Kidney (tissue), 14 donors: ENCODE data around the gene LDLRAD4. TPM values are rescaled to one million over a fixed set of nuclear protein-coding genes. Genes with fewer than 3 reads are reported as not detected.

Experiments used
- DNase-seq, 5 donors: peaks; one replicate each; pipeline ENCODE4 v3.0.0-alpha.2; 2013 to 2020
- FAIRE-seq: peaks from 2 replicates; lab custom pipeline; 2012; peaks lifted over from hg19 to GRCh38; lab: Jason Lieb, UNC
- H3K27ac ChIP-seq, 2 donors: one replicate each; pipeline ENCODE4 v1.7.0; 2013; ENCODE audit warnings: low read depth in 2 of 2, low read length in 2 of 2, inconsistent platforms in 1 of 2
- H3K27me3 ChIP-seq: one replicate; pipeline ENCODE4 v1.7.1; 2013; ENCODE audit warnings: low read length, inconsistent platforms; ENCODE audit not compliant: control insufficient read depth, insufficient read depth
- H3K36me3 ChIP-seq, 3 donors: one replicate each; pipeline versions ENCODE4 v1.7.0 to v1.7.1; 2013; ENCODE audit warnings: low read length in 3 of 3, control low read depth in 1 of 3, inconsistent platforms in 1 of 3; ENCODE audit not compliant: insufficient read depth in 3 of 3, control insufficient read depth in 2 of 3
- H3K4me1 ChIP-seq, 3 donors: one replicate each; pipeline versions ENCODE4 v1.7.0 to v1.7.1; 2013; ENCODE audit warnings: low read length in 3 of 3, inconsistent platforms in 1 of 3, low read depth in 1 of 3; ENCODE audit not compliant: control insufficient read depth in 2 of 3, insufficient read depth in 2 of 3
- H3K4me3 ChIP-seq, 3 donors: one replicate each; pipeline versions ENCODE4 v1.7.0 to v1.8.1; 2013; ENCODE audit warnings: low read length in 3 of 3, control low read depth in 1 of 3, inconsistent platforms in 1 of 3
- H3K9ac ChIP-seq, 3 donors: one replicate each; pipeline versions ENCODE4 v1.7.0 to v1.7.1; 2013; ENCODE audit warnings: low read length in 3 of 3, control low read depth in 1 of 3, inconsistent platforms in 1 of 3
- H3K9me3 ChIP-seq, 3 donors: one replicate each; pipeline versions ENCODE4 v1.7.0 to v1.7.1; 2013; ENCODE audit warnings: low read length in 3 of 3, control low read depth in 1 of 3, inconsistent platforms in 1 of 3; ENCODE audit not compliant: control insufficient read depth in 2 of 3, insufficient read depth in 1 of 3
- intact Hi-C: fragments of 100-400 bp; cut with DNase I; formaldehyde crosslinking; loops from one replicate; pipeline ENCODE4 v1.11.1; 2022
- polyA plus RNA-seq: library from polyadenylated mRNA; stranded (reverse); fragments of 350-450 nt; fragmentation: Illumina TruSeq; extraction: RNeasy Lipid Tissue Mini Kit (QIAGEN cat#74804); gene quantifications from one replicate; pipeline ENCODE4 v1.2.3, GENCODE V29; 2014; ENCODE audit warnings: low read depth, low replicate concordance; ENCODE audit not compliant: insufficient read depth
- total RNA-seq: library from RNA; stranded (reverse); fragmentation: NEBNext Ultra II Directional; extraction: Animal tissue kit (Norgen Biotek cat#: 25700); gene quantifications from one replicate; pipeline ENCODE4 v1.2.1, GENCODE V29; 2021
- TF ChIP-seq, protein P1 (sequence below): IDR thresholded peaks from 3 replicates; pipeline ENCODE4 v1.5.1; 2012; ENCODE audit warnings: mild to moderate bottlenecking, moderate library complexity, borderline replicate concordance; ENCODE audit not compliant: insufficient read depth; ENCODE audit errors: extremely low read depth
- donor health status: control.
- donor health status: control.
- donor health status: control.
- donor health status: control.
- donor health status: control.
- donor health status: DM: yes; HTN: yes; CAD: no.
- donor health status: Normal renal cell carcinoma (clear cell type).

The LDLRAD4 gene
- total and polyA plus RNA-seq, 2 donors from 2014 or later = 2.3 to 42.3 TPM

DNA sequence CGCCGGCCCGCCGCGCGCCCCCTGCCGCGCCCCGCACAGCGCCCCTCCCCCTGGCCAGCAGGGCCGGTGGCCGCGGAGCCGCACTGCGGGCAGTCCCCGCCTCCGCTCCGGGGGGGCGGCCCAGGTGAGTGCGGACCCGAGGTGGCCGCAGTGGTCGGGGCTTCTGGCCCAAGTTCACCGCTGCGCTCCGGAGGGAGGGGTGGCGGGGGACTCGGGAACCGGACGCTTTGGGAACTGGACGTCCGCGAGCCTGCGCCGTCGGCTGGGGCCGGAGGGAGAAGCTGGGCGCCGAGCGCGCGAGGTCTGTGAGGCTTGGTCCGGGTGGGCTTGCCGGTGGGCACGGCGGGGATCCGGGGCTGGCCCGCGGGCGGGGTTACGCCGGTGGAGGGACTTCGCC is 591 bp upstream of the LDLRAD4 start:
- peak in 4 of 5 donors; percentile 56 to 85 (median 65) for DNase-seq
- peaks cover 0 to 25% (median 18%) of the 10 kb centered on the region in 3 donors for H3K4me1 ChIP-seq

DNA sequence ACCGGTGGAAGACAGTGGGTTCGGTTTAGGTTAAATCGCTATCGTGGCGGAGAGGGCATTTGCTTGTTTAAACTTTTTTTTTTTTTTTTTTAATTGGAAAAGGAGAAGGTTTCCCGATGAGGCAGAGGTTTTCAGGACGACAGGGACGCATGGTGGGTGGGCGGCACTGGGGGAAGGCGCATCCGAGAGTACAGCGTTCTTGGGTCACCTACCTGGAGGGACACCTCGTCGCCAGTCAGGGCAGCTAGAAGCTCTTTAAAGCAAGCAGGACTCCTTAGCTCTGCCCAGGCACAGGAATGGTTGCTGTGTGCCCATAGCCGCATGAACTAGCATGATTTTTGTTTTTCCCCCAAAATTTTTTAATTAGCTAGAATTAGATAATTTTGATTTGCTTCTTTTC is 437 bp downstream of the LDLRAD4 start:
- Histone ChIP-seq H3K36me3 (no peaks in the 10 kb centered on the region), H3K27me3 (no peaks in the 10 kb centered on the region), H3K9ac (peak overlapping the region in 2 of 3 donors; percentile 48 to 69), H3K4me1 (peaks cover 0 to 36% (median 28%) of the 10 kb centered on the region in 3 donors), H3K4me3 (peak overlapping the region; percentile 5 to 65 (median 64)), H3K9me3 (no peaks in the 10 kb centered on the region), H3K27ac (peak overlapping the region; percentile 73 to 77)
- FAIRE-seq (no peak), DNase-seq (no peak)
- intact Hi-C loops = loop anchor here (10.0 kb wide), 1 partner anchor 316 kb away; no protein-coding TSS in a partner anchor
- TF ChIP-seq, protein P1, sequence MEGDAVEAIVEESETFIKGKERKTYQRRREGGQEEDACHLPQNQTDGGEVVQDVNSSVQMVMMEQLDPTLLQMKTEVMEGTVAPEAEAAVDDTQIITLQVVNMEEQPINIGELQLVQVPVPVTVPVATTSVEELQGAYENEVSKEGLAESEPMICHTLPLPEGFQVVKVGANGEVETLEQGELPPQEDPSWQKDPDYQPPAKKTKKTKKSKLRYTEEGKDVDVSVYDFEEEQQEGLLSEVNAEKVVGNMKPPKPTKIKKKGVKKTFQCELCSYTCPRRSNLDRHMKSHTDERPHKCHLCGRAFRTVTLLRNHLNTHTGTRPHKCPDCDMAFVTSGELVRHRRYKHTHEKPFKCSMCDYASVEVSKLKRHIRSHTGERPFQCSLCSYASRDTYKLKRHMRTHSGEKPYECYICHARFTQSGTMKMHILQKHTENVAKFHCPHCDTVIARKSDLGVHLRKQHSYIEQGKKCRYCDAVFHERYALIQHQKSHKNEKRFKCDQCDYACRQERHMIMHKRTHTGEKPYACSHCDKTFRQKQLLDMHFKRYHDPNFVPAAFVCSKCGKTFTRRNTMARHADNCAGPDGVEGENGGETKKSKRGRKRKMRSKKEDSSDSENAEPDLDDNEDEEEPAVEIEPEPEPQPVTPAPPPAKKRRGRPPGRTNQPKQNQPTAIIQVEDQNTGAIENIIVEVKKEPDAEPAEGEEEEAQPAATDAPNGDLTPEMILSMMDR = no peak

More for the DNA sequence above, 591 bp upstream of the LDLRAD4 start:
- Histone ChIP-seq H3K27me3 (no peaks in the 10 kb centered on the region), H3K9me3 (no peaks in the 10 kb centered on the region), H3K27ac (peak overlapping the region; percentile 73 to 77), H3K9ac (peak overlapping the region in 1 of 3 donors; percentile 42), H3K36me3 (no peaks in the 10 kb centered on the region), H3K4me3 (peak overlapping the region; percentile 11 to 64 (median 34))
- no peak for FAIRE-seq
- TF ChIP-seq, protein P1 = no peak
- intact Hi-C loops = loop anchor here (10.0 kb wide), 1 partner anchor 317 kb away; no protein-coding TSS in a partner anchor

DNA sequence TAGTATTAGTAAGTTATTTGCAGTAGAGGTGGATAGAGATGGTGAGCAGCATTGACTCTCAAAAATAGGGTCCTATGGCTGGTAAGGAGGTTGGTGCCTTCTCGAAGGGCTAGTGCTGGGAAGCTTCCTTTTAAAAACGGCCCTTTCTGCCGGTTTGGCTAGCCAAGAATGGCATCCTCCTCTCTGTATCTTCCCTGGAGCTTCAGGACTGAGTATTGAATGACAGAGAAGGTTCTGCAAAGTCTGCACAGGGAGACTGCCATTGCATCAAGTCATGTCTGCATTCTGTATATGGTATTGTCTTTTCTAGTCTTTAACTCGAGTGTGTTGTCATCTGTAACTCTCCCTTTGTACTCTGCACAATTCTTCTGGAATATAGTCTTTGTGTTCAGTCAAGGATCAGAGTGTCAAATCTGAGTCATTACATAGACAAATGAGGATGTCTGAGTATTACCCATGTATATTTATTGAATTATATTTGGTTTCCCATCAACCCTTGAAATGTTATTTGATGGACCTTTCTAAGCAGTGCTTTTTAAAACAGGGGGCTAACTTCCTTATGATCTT is 1.1 kb downstream of the LDLRAD4 start:
- intact Hi-C loops = loop anchor here (10.0 kb wide), 1 partner anchor 315 kb away; no protein-coding TSS in a partner anchor
- Histone ChIP-seq H3K4me1 (peaks cover 0 to 38% (median 28%) of the 10 kb centered on the region in 3 donors), H3K9me3 (no peaks in the 10 kb centered on the region), H3K36me3 (no peaks in the 10 kb centered on the region), H3K4me3 (peak overlapping the region in 1 of 3 donors; percentile 11), H3K27me3 (no peaks in the 10 kb centered on the region), H3K9ac (no peak overlapping the region), H3K27ac (no peak overlapping the region)
- FAIRE-seq (no peak), DNase-seq (no peak)
- TF ChIP-seq, protein P1 = no peak
